ENCODE measurements around the gene POU4F2.

The POU4F2 gene

GRCh38 chr4:146638786-146639505 lies at the start of gene POU4F2:
TSS of gene POU4F2 (plus strand) at chr4:146638893. CDS start at chr4:146639141, 248 bp downstream.
- DNase-seq (ENCODE audit: low read depth in 2 of 2) = no peak

- DNase-seq (ENCODE audit: low read depth in 2 of 2) = no peak
These were observed 47.9 kb upstream of the POU4F2 start for GRCh38 chr4:146590801-146591200.

- DNase-seq (ENCODE audit: low read depth in 2 of 2) = no peak
These were observed 46.7 kb upstream of the POU4F2 start for GRCh38 chr4:146592019-146592418.

GRCh38 chr4:146632770-146633470 lies 5.8 kb upstream of the POU4F2 start:
- no peak for DNase-seq (ENCODE audit: low read depth in 2 of 2)

- no peak for DNase-seq (ENCODE audit: low read depth in 2 of 2)
These were observed 5.3 kb upstream of the POU4F2 start for GRCh38 chr4:146633471-146633800.

GRCh38 chr4:146634825-146635224 lies 3.9 kb upstream of the POU4F2 start:
- no peak for DNase-seq (ENCODE audit: low read depth in 2 of 2)

- DNase-seq (ENCODE audit: low read depth in 2 of 2) = no peak
These were observed 916 bp upstream of the POU4F2 start for GRCh38 chr4:146637621-146638332.

GRCh38 chr4:146638333-146638785 lies 334 bp upstream of the POU4F2 start:
- DNase-seq (ENCODE audit: low read depth in 2 of 2) = no peak

GRCh38 chr4:146639506-146639932 lies 826 bp downstream of the POU4F2 start:
- no peak for DNase-seq (ENCODE audit: low read depth in 2 of 2)

- DNase-seq (ENCODE audit: low read depth in 2 of 2) = no peak
These were observed 1.4 kb downstream of the POU4F2 start for GRCh38 chr4:146640021-146640464.

GRCh38 chr4:146640465-146641061 lies 1.9 kb downstream of the POU4F2 start:
- no peak for DNase-seq (ENCODE audit: low read depth in 2 of 2)

GRCh38 chr4:146641762-146642161 lies 3.1 kb downstream of the POU4F2 start:
- no peak for DNase-seq (ENCODE audit: low read depth in 2 of 2)

- DNase-seq (ENCODE audit: low read depth in 2 of 2) = no peak
These were observed 5.2 kb downstream of the POU4F2 start for GRCh38 chr4:146643812-146644401.

GRCh38 chr4:146645921-146646320 lies 7.2 kb downstream of the POU4F2 start:
- DNase-seq (ENCODE audit: low read depth in 2 of 2) = no peak

GRCh38 chr4:146646593-146647325 lies 8.1 kb downstream of the POU4F2 start:
- no peak for DNase-seq (ENCODE audit: low read depth in 2 of 2)

GRCh38 chr4:146647615-146648460 lies 9.1 kb downstream of the POU4F2 start:
- no peak for DNase-seq (ENCODE audit: low read depth in 2 of 2)

- DNase-seq (ENCODE audit: low read depth in 2 of 2) = no peak
These were observed 9.7 kb downstream of the POU4F2 start for GRCh38 chr4:146648461-146648783.

- no peak for DNase-seq (ENCODE audit: low read depth in 2 of 2)
These were observed 10.5 kb downstream of the POU4F2 start for GRCh38 chr4:146649232-146649631.

- no peak for DNase-seq (ENCODE audit: low read depth in 2 of 2)
These were observed 11.3 kb downstream of the POU4F2 start for GRCh38 chr4:146650034-146650433.

Measured in stimulated activated CD8-positive, alpha-beta memory T cell treated with anti-CD3 and anti-CD28 coated beads, Interleukin-15, amount 100 ng/mL, for 48 hours (primary cell).